GM21526 (cell line): ENCODE data around the gene DGKD.
"Not testable (repeated sequence)": the region's sequence is repeated elsewhere in the genome, so short reads cannot be mapped to it uniquely, and the experiment has no call there.

Source experiments
- ATAC-seq: cut with Tn5 transposase; IDR thresholded peaks from one replicate; pipeline ENCODE4 v1.9.1; 2021; ENCODE audit warnings: moderate library complexity; ENCODE audit not compliant: unreplicated experiment, low FRiP score

Gene DGKD

DNA sequence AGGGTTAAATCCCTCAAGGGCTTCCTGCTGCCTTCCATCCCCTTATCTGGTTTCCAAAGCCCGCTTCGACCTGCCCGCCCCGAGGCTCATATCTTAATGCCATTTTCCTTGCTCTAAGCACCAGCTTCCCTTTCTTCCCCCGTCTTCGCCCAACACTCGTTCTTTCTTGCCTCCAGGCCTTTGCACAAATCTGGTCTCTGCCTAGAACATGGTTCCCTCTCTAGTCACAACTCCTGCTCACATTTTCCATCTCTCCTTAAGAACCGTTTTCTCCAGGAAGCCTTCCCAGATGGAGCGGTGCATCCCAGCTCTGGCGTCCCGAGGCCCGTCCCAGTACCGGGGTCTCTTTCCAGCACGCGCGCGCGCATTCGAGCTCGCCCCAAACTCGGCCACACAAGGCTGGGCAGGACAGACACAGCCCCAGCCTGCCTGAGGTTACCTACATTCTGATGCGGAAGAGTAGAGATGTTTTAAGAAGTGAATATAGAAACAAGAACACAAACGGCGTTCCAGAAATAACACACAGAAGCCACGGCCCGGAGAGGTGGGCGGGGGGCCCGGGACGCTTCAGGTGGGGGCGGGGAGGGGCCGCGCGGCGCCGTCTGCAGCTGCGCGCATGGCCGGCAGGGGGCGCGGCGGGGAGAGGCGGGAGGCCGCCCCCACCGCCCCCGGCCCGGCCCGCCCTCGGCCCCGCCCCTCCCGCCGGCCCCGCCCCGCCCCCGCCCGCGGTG is at the start of gene DGKD:
Gene DGKD (plus strand): TSS at position 726 of the 731 bp plus-strand sequence. CDS start 25 bp downstream, outside the sequence.
- ATAC-seq = peak; percentile 44

GRCh38 chr2:233307565-233307964 is 46.7 kb upstream of the DGKD start, which contains the start of gene SAG:
TSS of gene SAG (plus strand) at chr2:233307816. CDS start at chr2:233309190, 1,374 bp downstream.
- no peak for ATAC-seq

- no peak for ATAC-seq
Measured at GRCh38 chr2:233311241-233311926, 42.9 kb upstream of the DGKD start.

GRCh38 chr2:233312874-233313273 is 41.4 kb upstream of the DGKD start:
- no peak for ATAC-seq

DNA sequence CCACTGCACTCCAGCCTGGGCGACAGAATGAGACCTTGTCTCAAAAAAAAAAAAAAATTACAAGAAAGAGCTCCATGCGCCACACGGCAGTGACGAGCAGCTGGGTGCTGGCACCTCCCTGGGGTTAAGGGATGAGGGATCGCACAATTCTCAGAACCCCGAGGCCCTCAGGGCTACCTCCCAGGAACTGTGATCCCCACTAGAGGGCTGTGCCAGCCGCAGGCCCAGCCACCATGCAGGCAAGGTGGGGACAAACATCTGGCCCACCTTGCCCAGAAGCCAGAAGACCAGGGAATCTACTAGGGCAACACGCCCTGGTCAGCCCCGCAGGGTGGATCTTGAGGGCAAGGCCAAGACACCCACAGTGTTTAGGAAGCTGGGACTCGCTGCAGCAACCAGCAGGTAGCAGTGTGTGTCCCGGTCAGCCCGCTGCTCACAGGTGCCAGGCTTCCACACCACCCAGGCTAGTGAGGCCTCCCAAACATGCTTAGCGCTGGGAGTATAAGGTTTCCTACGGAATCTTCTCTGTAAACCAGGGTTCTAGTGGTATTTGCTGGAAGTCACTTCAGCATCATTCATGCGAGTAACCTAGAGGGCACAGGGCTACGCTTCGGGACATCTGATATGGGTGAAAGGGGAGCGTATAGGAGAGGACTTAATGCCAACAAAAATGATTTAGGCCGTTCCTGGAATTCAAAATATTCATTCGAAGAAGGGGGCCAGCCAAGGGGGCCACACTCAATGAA is 39.9 kb upstream of the DGKD start:
- no peak for ATAC-seq

DNA sequence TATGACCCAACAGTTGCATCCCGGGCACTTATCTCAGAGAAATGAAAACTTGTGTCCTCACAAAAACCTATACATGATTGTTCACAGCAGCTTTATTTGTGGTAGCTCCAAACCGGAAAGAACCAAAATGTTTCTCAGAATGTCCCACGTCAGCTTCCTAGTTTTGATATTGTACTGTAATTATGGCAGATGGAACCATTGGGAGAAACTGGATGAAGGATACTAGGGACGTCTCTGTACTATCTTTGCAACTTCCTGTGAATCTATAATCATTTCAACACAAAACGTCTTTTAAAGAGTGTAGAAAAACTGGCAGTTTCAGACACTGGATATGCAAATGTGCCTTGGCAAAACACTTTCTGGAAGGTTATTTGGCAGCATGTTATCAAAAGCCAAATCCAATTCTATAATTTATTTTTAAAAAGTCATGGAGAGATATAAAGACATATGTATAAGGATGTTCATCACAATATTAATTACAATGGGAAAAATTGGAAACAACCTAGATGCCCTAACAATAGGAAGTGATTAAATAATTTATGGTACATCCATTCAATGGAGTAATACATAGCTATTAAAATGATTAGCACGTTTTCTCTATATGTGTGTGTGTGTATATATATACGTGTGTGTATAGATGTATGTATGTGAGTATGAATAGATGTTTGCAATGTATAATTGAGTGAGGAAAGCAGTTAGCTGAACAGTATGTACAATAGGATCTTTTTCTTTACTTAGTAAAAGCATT is 36.9 kb upstream of the DGKD start:
- ATAC-seq = no peak

DNA sequence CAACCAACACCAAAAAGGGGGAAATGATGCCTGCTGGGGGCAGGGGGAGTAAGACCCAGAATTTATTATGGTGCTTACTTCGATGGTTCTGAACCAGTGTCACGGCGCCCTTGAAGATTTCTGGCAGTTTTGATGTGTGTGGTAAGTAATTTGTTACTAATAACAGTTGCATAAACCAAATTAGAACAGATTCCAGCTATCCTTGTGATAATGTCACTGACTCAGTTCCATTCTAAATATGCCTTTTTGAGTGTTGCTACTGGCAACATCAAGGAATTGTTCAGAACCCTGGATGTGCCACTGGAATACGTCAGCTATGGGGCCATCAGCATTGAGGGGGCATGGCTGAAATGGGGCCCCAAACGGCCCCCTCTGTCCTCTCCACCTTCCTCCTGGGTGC is 35.0 kb upstream of the DGKD start:
- no peak for ATAC-seq

DNA sequence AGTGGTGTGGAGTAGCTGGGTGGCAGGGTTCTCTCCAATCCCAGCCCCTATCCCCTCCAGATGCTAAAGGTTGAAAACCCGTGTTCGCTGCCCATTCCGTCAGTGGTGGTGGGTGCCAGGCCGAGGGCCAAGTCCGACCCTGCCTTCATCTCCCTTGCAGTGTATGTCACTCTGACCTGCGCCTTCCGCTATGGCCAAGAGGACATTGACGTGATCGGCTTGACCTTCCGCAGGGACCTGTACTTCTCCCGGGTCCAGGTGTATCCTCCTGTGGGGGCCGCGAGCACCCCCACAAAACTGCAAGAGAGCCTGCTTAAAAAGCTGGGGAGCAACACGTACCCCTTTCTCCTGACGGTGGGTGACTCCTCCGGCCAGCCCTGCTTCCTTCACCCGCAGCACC is 33.8 kb upstream of the DGKD start:
- ATAC-seq = no peak

DNA sequence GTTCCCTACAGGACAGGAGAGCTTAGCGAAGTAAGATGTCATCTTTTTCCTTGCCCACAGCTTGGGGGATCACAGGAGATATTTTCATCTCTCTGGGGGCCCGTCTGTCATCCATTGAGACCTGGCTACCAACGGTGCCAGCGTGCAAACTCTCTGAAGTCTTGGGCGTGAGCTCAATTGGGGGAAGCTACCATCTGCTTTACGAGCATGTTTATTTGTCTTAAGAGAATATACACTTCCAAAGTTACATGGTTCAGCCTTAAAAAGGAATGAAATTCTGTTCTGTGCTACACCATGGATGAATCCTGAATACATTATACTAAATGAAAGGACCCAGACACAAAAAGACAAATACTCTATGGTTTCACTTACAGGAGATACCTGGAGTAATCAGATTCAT is 33.1 kb upstream of the DGKD start:
- ATAC-seq = no peak

- ATAC-seq = no peak
Measured at GRCh38 chr2:233323851-233324250, 30.4 kb upstream of the DGKD start.

DNA sequence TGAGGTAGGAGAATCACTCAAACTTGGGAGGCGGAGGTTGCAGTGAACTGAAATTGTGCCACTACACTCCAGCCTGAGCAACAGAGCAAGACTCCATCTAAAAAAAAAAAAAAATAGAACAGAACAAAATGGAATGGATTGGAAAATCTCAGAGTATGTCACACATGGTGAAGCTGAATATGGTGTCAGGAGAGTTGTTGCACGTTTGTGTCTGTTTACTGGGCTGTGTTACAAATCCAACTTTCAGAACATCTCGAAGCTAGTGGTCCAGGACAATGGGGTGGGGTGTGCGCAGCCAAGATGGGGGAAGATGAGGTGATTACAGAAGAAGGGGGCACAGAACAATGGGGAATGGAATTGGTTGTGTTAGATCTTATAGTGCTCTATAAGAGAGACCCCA is 29.0 kb upstream of the DGKD start:
- ATAC-seq = no peak

- ATAC-seq = no peak
Measured at GRCh38 chr2:233325814-233326213, 28.5 kb upstream of the DGKD start.

DNA sequence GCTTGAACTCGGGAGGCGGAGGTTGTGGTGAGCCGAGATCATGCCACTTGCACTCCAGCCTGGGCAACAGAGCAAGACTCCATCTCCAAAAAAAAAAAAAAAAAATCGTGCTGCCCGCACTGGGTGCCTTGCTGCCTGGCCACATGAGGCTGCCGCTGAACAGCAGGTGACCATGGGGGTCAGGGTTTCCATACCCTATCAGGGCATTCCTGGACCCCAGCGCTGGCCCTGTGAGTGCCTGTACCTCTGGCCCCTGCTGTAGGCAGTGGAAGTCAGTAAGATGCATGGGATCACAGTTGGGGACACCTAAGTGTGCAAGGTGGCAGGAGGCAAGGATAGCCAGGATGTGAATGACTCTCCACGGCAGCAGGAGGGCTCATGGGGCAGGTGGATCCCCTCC is 27.8 kb upstream of the DGKD start:
- ATAC-seq = no peak

DNA sequence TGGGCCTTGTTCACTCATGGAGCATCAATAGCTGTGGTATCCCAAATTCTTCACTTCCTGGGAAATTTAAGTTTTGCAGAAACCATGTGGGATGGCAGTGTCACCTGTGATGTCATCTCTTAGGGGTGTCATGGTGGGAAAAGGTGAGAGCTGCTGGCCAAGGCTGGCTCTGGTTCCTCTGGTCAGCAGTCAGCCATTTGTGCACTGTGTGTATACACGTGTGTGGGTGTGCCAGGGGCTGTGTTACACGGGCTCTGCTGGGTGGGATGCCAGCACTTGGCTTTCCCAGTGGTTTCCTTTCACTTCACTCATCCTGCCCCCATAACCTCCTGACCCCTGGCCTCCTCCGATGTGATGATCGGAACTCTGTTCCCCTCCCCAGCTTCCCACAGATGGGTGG is 25.4 kb upstream of the DGKD start:
- no peak for ATAC-seq

DNA sequence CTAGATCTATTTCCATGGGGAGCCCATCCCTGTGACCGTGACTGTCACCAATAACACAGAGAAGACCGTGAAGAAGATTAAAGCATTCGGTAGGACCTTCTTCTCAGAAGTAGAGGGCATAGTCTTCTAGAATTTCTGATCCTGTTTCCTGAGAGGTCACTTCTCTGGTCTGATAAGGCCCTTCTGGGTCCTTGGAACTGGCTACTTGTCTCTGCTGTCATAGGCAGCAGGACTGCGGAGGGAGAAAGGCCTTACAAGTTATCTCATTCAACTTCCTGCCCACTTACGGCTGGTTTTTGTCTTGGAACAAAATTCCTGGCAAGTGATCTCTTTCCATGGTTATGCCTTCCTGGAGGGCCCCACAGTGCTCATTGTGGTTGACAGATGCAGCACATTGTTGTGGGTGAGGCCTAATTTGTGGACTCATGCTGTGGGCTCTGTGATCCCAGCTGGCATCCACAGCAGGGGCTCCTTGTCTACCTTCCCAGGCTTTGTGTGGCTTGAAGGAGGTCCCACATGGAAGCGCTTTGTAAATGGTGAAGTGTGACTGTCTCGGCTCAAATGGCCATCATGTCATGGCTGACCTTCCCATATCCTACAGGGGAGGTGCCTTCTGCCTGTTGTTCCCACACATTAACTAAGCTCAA is 24.7 kb upstream of the DGKD start:
- ATAC-seq = no peak

GRCh38 chr2:233331536-233331935 is 22.8 kb upstream of the DGKD start:
- ATAC-seq = peak; percentile 80

GRCh38 chr2:233332125-233332524 is 22.2 kb upstream of the DGKD start:
- no peak for ATAC-seq

GRCh38 chr2:233334915-233335314 is 19.4 kb upstream of the DGKD start:
- no peak for ATAC-seq

GRCh38 chr2:233336091-233336490 is 18.2 kb upstream of the DGKD start:
- ATAC-seq = not testable (repeated sequence)

- no peak for ATAC-seq
Measured at GRCh38 chr2:233336541-233336940, 17.8 kb upstream of the DGKD start.
